GM23248 (cell line): ENCODE data around the gene AFDN.

Experiments
- EZH2 ChIP-seq: fragments of 200-600 bp; sonication (generic); IDR thresholded peaks from 2 replicates; pipeline ENCODE4 v1.6.1; 2018; ENCODE audit warnings: antibody characterized with exemption, mild to moderate bottlenecking; ENCODE audit not compliant: insufficient read depth, poor library complexity, severe bottlenecking
- EZH2phosphoT487 ChIP-seq: fragments of 200-600 bp; sonication (generic); IDR thresholded peaks from 2 replicates; pipeline ENCODE4 v1.6.1; 2018; ENCODE audit warnings: antibody characterized with exemption, moderate library complexity, mild to moderate bottlenecking, low read depth; ENCODE audit not compliant: insufficient read depth

DNA sequence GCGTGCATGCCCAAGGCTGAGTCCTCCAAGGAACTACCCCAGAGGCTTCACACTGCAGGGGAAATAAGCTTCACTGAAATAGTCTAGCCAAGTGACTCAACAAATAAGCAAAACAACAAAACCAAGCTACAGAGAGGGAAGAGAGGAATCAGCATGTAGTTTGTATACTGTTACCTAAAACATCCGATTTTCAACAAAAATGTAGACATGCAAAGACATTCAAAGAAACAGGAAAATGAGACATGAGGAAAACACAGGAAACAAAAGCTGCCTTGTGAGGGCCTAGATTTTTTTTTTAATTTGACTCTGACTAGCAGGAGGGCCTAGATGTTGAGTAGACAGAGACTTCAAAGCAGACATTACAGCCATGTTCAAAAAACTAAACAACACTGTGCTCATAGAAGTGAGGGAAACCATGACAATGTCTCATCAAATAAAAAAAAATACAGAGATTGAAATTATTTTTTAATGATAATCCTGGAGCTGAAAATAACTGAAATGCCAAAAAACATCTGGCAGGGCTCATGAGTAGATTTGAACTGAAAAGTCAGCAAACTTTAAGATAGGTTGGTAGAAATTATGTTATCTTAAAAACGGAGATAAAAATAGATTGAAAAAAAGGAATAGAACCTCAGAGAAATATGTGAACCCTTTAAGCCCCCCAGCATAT is 154.3 kb downstream of the AFDN start:
- TF ChIP-seq EZH2 = no peak
- no peak for TF ChIP-seq EZH2phosphoT487
